GM12892 (cell line): Measurements from ENCODE around the gene RAD23A.

Experiments used
- POLR2A ChIP-seq: IDR thresholded peaks from 2 replicates; pipeline ENCODE4 v1.6.1; 2011; ENCODE audit warnings: low read depth, low read length, control low read depth
- TAF1 ChIP-seq: IDR thresholded peaks from 2 replicates; pipeline ENCODE4 v1.6.1; 2011; ENCODE audit warnings: low read depth, mild to moderate bottlenecking, control low read depth, low read length, borderline replicate concordance

DNA sequence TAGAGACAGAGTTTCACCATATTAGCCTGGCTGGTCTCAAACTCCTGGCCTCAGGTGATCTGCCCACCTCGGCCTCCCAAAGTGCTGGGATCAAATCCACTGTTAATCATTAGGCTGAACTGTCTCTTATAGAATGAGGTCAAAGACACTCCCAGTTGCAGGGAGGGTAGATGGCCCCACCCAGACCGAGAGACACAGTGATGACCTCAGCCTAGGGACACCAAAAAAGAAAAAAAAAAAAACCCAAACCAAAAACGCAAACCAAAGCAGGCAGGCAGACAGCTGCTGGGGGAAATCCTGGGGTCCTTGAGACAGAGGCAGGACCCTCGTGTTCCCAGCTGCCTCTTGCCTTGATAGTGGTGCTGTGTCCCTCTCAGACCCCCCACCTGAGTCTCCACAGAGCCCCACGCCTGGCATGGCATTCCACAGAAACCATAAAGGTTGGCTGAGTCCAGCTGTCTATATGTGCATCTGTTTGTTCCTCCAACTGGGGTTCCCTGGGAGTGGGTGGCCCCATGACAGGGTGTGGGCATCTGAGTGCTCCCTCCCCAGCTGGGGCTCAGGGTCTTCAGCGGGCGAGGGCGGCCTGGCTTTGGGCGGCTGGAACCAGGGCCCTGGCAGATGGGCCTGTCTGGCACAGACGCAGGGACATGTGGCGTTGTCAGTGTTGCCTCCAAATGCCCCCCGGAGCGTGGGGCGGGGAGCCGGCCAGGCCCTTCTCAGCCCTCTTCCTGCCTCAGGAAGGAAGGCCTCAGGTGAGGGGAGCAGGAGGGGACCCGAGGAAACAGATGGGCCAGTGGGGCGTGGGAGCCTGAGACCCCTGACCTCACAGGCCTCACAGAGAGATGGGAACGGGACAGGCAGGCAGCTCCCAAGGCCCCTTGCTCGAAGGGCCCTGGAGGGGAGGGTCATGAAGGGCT, 28.9 kb downstream of the RAD23A start:
- TF ChIP-seq POLR2A = no peak
- no peak for TF ChIP-seq TAF1
